HEK293 (cell line): ENCODE results near the gene ERCC3.

ENCODE experiments used
- CTCF ChIA-PET: fragments of 350-600 bp; formaldehyde crosslinking; extraction: SDS; loops from one replicate; lab custom pipeline; 2021; ENCODE audit warnings: antibody characterized with exemption; lab: Yijun Ruan, JAX
- POLR2A ChIA-PET: fragments of 300-600 bp; formaldehyde crosslinking; extraction: SDS; loops from one replicate; lab custom pipeline; 2020; ENCODE audit warnings: antibody characterized with exemption, inconsistent platforms; lab: Yijun Ruan, JAX
- H3K27ac ChIP-seq: fragments of 200-500 bp; sonication (Bioruptor generic); 2 replicates; pipeline ENCODE4 v1.5.1; 2014; ENCODE audit warnings: low read depth, low read length, control low read depth, inconsistent platforms; ENCODE audit errors: extremely low read depth
- H3K36me3 ChIP-seq, 2 experiments: fragments of 200-500 bp in 1 of 2; sonication (Bioruptor generic) in 1 of 2; 1 replicate in 1 of 2; 2 replicates in 1 of 2; pipeline ENCODE4 v1.5.1; 2014 to 2017; ENCODE audit warnings: inconsistent platforms in 2 of 2, low read length in 2 of 2; ENCODE audit not compliant: control insufficient read depth in 2 of 2, insufficient read depth in 1 of 2
- H3K4me1 ChIP-seq: fragments of 200-500 bp; sonication (Bioruptor generic); 2 replicates; pipeline ENCODE4 v1.5.1; 2014; ENCODE audit warnings: mild to moderate bottlenecking, low read length, inconsistent platforms; ENCODE audit not compliant: control insufficient read depth, insufficient read depth
- H3K4me3 ChIP-seq: 2 replicates; pipeline ENCODE4 v1.5.1; 2011; ENCODE audit warnings: low read depth, mild to moderate bottlenecking, control low read depth, low read length, moderate library complexity
- H3K9me3 ChIP-seq: fragments of 200-500 bp; sonication (Bioruptor generic); 2 replicates; pipeline ENCODE4 v1.5.1; 2014; ENCODE audit warnings: low read depth, low read length, inconsistent platforms; ENCODE audit not compliant: control insufficient read depth, insufficient read depth
- ATF2 ChIP-seq: fragments of 450-650 bp; formaldehyde crosslinking; IDR thresholded peaks from 2 replicates; pipeline ENCODE4 v1.5.1; 2016; ENCODE audit warnings: missing biosample characterization, missing genetic modification characterization, low read depth
- EGR2 ChIP-seq: fragments of 450-650 bp; formaldehyde crosslinking; IDR thresholded peaks from 2 replicates; pipeline ENCODE4 v1.5.1; 2016; ENCODE audit warnings: low read depth, missing biosample characterization, missing genetic modification characterization
- KLF10 ChIP-seq: fragments of 450-650 bp; IDR thresholded peaks from 2 replicates; pipeline ENCODE4 v1.5.1; 2018; ENCODE audit warnings: missing biosample characterization, mild to moderate bottlenecking, missing genetic modification characterization
- PRDM6 ChIP-seq: fragments of 450-650 bp; formaldehyde crosslinking; IDR thresholded peaks from 2 replicates; pipeline ENCODE4 v1.5.1; 2017; ENCODE audit warnings: missing biosample characterization, missing genetic modification characterization
- SCRT1 ChIP-seq: fragments of 450-650 bp; formaldehyde crosslinking; IDR thresholded peaks from 2 replicates; pipeline ENCODE4 v1.5.1; 2016; ENCODE audit warnings: missing biosample characterization, missing genetic modification characterization, borderline replicate concordance
- SP7 ChIP-seq: fragments of 450-650 bp; formaldehyde crosslinking; IDR thresholded peaks from 2 replicates; pipeline ENCODE4 v1.5.1; 2016; ENCODE audit warnings: missing biosample characterization, missing genetic modification characterization
- ZBTB1 ChIP-seq: fragments of 450-650 bp; formaldehyde crosslinking; IDR thresholded peaks from 2 replicates; pipeline ENCODE4 v1.5.1; 2016; ENCODE audit warnings: missing biosample characterization, missing genetic modification characterization
- ZBTB8A ChIP-seq: fragments of 450-650 bp; formaldehyde crosslinking; IDR thresholded peaks from 2 replicates; pipeline ENCODE4 v1.5.1; 2016; ENCODE audit warnings: missing biosample characterization, missing genetic modification characterization
- ZFP69B ChIP-seq: fragments of 450-650 bp; formaldehyde crosslinking; IDR thresholded peaks from 2 replicates; pipeline ENCODE4 v1.5.1; 2016; ENCODE audit warnings: missing biosample characterization, missing genetic modification characterization
- ZNF121 ChIP-seq: fragments of 450-650 bp; formaldehyde crosslinking; IDR thresholded peaks from 2 replicates; pipeline ENCODE4 v1.5.1; 2016; ENCODE audit warnings: missing biosample characterization, missing genetic modification characterization
- ZNF341 ChIP-seq: fragments of 450-650 bp; formaldehyde crosslinking; IDR thresholded peaks from 2 replicates; pipeline ENCODE4; 2016; ENCODE audit warnings: low read depth, missing biosample characterization, missing genetic modification characterization
- ZNF423 ChIP-seq: fragments of 450-650 bp; formaldehyde crosslinking; IDR thresholded peaks from 2 replicates; pipeline ENCODE4 v1.5.1; 2016; ENCODE audit warnings: missing biosample characterization, missing genetic modification characterization
- ZNF48 ChIP-seq: fragments of 450-650 bp; formaldehyde crosslinking; IDR thresholded peaks from 2 replicates; pipeline ENCODE4 v1.5.1; 2016; ENCODE audit warnings: missing biosample characterization, missing genetic modification characterization
- ZNF510 ChIP-seq: fragments of 450-650 bp; formaldehyde crosslinking; IDR thresholded peaks from 2 replicates; pipeline ENCODE4 v1.5.1; 2018; ENCODE audit warnings: mild to moderate bottlenecking, missing genetic modification characterization, missing biosample characterization; ENCODE audit not compliant: insufficient replicate concordance
- ZNF560 ChIP-seq: fragments of 450-650 bp; formaldehyde crosslinking; IDR thresholded peaks from 2 replicates; pipeline ENCODE4 v1.5.1; 2017; ENCODE audit warnings: missing biosample characterization, missing genetic modification characterization, borderline replicate concordance
- ZNF639 ChIP-seq: fragments of 450-650 bp; formaldehyde crosslinking; IDR thresholded peaks from 2 replicates; pipeline ENCODE4 v1.5.1; 2016; ENCODE audit warnings: missing biosample characterization, missing genetic modification characterization
- ZNF658 ChIP-seq: fragments of 450-650 bp; formaldehyde crosslinking; IDR thresholded peaks from 2 replicates; pipeline ENCODE4; 2016; ENCODE audit warnings: missing biosample characterization, missing genetic modification characterization
- ZNF677 ChIP-seq: fragments of 450-650 bp; IDR thresholded peaks from 2 replicates; pipeline ENCODE4 v1.5.0; 2018; ENCODE audit warnings: missing biosample characterization, mild to moderate bottlenecking, missing genetic modification characterization, moderate library complexity
- ZNF768 ChIP-seq: fragments of 450-650 bp; formaldehyde crosslinking; IDR thresholded peaks from 2 replicates; pipeline ENCODE4 v1.5.1; 2018; ENCODE audit warnings: missing biosample characterization, mild to moderate bottlenecking, missing genetic modification characterization
- ZNF791 ChIP-seq: fragments of 450-650 bp; formaldehyde crosslinking; IDR thresholded peaks from 2 replicates; pipeline ENCODE4 v1.5.1; 2016; ENCODE audit warnings: missing biosample characterization, missing genetic modification characterization
- ZXDB ChIP-seq: fragments of 450-650 bp; formaldehyde crosslinking; IDR thresholded peaks from 2 replicates; pipeline ENCODE4 v1.5.1; 2016; ENCODE audit warnings: missing biosample characterization, missing genetic modification characterization

The ERCC3 gene

GRCh38 chr2:127279781-127280180 is 14.2 kb downstream of the ERCC3 start:
- no peaks in the 10 kb centered on the region for H3K4me1 ChIP-seq
- TF ChIP-seq ZNF768 (tag by site-specific recombination) (no peak), SCRT1 (tag by site-specific recombination) (no peak), ZNF560 (tag by site-specific recombination) (no peak)
- peaks cover 66 to 98% of the 10 kb centered on the region in 2 experiments for H3K36me3 ChIP-seq
- CTCF ChIA-PET = no interaction called here
- H3K4me3 ChIP-seq = no peak overlapping the region
- no peak overlapping the region for H3K27ac ChIP-seq
- POLR2A ChIA-PET = no interaction called here
- H3K9me3 ChIP-seq = no peaks in the 10 kb centered on the region

GRCh38 chr2:127278959-127279358 is 15.0 kb downstream of the ERCC3 start:
- Histone ChIP-seq H3K4me3 (no peak overlapping the region), H3K27ac (no peak overlapping the region), H3K4me1 (no peaks in the 10 kb centered on the region), H3K9me3 (no peaks in the 10 kb centered on the region), H3K36me3 (peaks cover 59 to 96% of the 10 kb centered on the region in 2 experiments)
- TF ChIP-seq ZNF121 (tag by site-specific recombination) (no peak), ZBTB1 (tag by site-specific recombination) (no peak), PRDM6 (tag by site-specific recombination) (no peak), ZBTB8A (tag by site-specific recombination) (no peak), ZNF48 (tag by site-specific recombination) (no peak), ZXDB (tag by site-specific recombination) (no peak), ZNF510 (tag by site-specific recombination) (no peak), ZNF341 (tag by site-specific recombination) (no peak), ZNF423 (tag by site-specific recombination) (no peak), ZNF639 (tag by site-specific recombination) (no peak), ZNF658 (tag by site-specific recombination) (no peak), ATF2 (no peak), ZNF677 (no peak), EGR2 (tag by site-specific recombination) (no peak), ZNF791 (tag by site-specific recombination) (no peak), KLF10 (tag by site-specific recombination) (no peak), ZFP69B (tag by site-specific recombination) (no peak), SP7 (tag by site-specific recombination) (no peak)
- CTCF ChIA-PET = interaction anchor here (0.5 to 1.0 kb wide), 2 partner anchors 26 to 60 kb away, joined by 3 to 4 read pairs; no protein-coding TSS in a partner anchor
- POLR2A ChIA-PET = interaction anchor here (1.2 kb wide), 1 partner anchor 15 kb away, joined by 5 read pairs; the partner anchor contains the start of gene ERCC3
